Gastrocnemius medialis (tissue), 4 donors: ENCODE results near the gene ARHGAP33. TPM values are rescaled to one million over a fixed set of nuclear protein-coding genes. Genes with fewer than 3 reads are reported as not detected.

ENCODE experiments used
- ATAC-seq, 2 donors: fragments of 150-250 bp; one replicate each; pipeline ENCODE4 v1.9.1; 2016
- DNase-seq, 2 donors: peaks; one replicate each; pipeline ENCODE4 v3.0.0-alpha.2; 2019
- H3K27ac ChIP-seq, 4 donors: fragments of 200-600 bp; sonication (generic); 1 replicate in 1 of 4; 2 replicates in 3 of 4; pipeline ENCODE4 v1.5.1; 2016 to 2018; ENCODE audit warnings: mild to moderate bottlenecking in 2 of 4, moderate library complexity in 1 of 4
- H3K27me3 ChIP-seq, 3 donors: fragments of 200-600 bp; sonication (generic) in 2 of 3; 1 replicate in 1 of 3; 2 replicates in 2 of 3; pipeline versions ENCODE4 v1.5.1 to v1.6.0; 2016 to 2019; ENCODE audit warnings: mild to moderate bottlenecking in 1 of 3, moderate library complexity in 1 of 3
- H3K36me3 ChIP-seq, 2 donors: fragments of 200-600 bp; sonication (generic) in 1 of 2; one replicate each; pipeline ENCODE4 v1.5.1; 2017 to 2018
- H3K4me1 ChIP-seq, 2 donors: fragments of 200-600 bp; sonication (generic) in 1 of 2; one replicate each; pipeline ENCODE4 v1.5.1; 2016 to 2017; ENCODE audit warnings: mild to moderate bottlenecking in 2 of 2
- H3K4me3 ChIP-seq, 4 donors: fragments of 200-600 bp; sonication (generic) in 3 of 4; 1 replicate in 1 of 4; 2 replicates in 3 of 4; pipeline ENCODE4 v1.5.1; 2016 to 2019; ENCODE audit warnings: mild to moderate bottlenecking in 2 of 4
- H3K9me3 ChIP-seq, 3 donors: fragments of 200-600 bp; sonication (generic) in 2 of 3; 1 replicate in 1 of 3; 2 replicates in 2 of 3; pipeline ENCODE4 v1.5.1; 2016 to 2019
- CTCF ChIP-seq, 5 experiments: fragments of 450-650 bp in 3 of 5; fragments of 200-600 bp in 2 of 5; sonication (generic) in 2 of 5; IDR thresholded peaks in 4 of 5; conservative IDR thresholded peaks in 1 of 5; 1 replicate in 4 of 5; 2 replicates in 1 of 5; pipeline ENCODE4 v1.5.1; 2016 to 2019; ENCODE audit warnings: antibody characterized with exemption in 5 of 5, mild to moderate bottlenecking in 3 of 5, moderate library complexity in 3 of 5
- POLR2A ChIP-seq, 2 donors: fragments of 450-650 bp; IDR thresholded peaks; one replicate each; pipeline ENCODE4 v1.6.1; 2017; ENCODE audit warnings: antibody characterized with exemption in 2 of 2, mild to moderate bottlenecking in 2 of 2, moderate library complexity in 2 of 2
- in situ Hi-C, 4 donors: fragments of 200-750 bp; cut with MboI; loops; one replicate each; pipeline versions ENCODE4 v1.15.0 to v1.8.0; 2017; ENCODE audit warnings: low sequenced_read_pairs in 4 of 4
- intact Hi-C: fragments of 100-400 bp; cut with DNase I; formaldehyde crosslinking; loops from one replicate; pipeline ENCODE4 v1.15.1; 2023; ENCODE audit warnings: low total_unique reads
- total RNA-seq, 4 donors: library from RNA; depleted of rRNA; stranded (reverse); fragments of >200 nt; gene quantifications; one replicate each; pipeline versions ENCODE4 v1.1.0 to v1.2.3, GENCODE V29; 2016

The ARHGAP33 gene
- total RNA-seq, 4 donors from 2014 or later = 0.22 to 4.7 (median 2.2) TPM

GRCh38 chr19:35780717-35781116 lies 5.4 kb downstream of the ARHGAP33 start:
- H3K4me1 ChIP-seq = peaks cover 0 to 4% of the 10 kb centered on the region in 2 donors
- intact Hi-C loops = no loop called here
- H3K36me3 ChIP-seq = peaks cover 0 to 17% of the 10 kb centered on the region in 2 donors
- in situ Hi-C loops = no loop called here
- ATAC-seq (no peak), DNase-seq (no peak)
- TF ChIP-seq CTCF (IDR thresholded peaks at IDR 0.05 in 4 of 5, conservative IDR thresholded peaks at IDR 0.05 in 1 of 5) = no peak
- TF ChIP-seq POLR2A (IDR thresholded peaks at IDR 0.05) = no peak
- no peaks in the 10 kb centered on the region for H3K27me3 ChIP-seq
- H3K9me3 ChIP-seq = no peaks in the 10 kb centered on the region
- H3K27ac ChIP-seq = no peak overlapping the region
- H3K4me3 ChIP-seq = no peak overlapping the region

GRCh38 chr19:35781650-35782049 lies 6.3 kb downstream of the ARHGAP33 start:
- Histone ChIP-seq H3K4me3 (no peak overlapping the region), H3K9me3 (no peaks in the 10 kb centered on the region), H3K27me3 (no peaks in the 10 kb centered on the region), H3K36me3 (peaks cover 0 to 17% of the 10 kb centered on the region in 2 donors), H3K4me1 (no peaks in the 10 kb centered on the region), H3K27ac (no peak overlapping the region)
- intact Hi-C loops (no loop called here), in situ Hi-C loops (no loop called here)
- DNase-seq = no peak
- ATAC-seq = no peak
- TF ChIP-seq POLR2A (IDR thresholded peaks at IDR 0.05) (no peak), CTCF (IDR thresholded peaks at IDR 0.05 in 4 of 5, conservative IDR thresholded peaks at IDR 0.05 in 1 of 5) (no peak)

- intact Hi-C loops = no loop called here
- DNase-seq (no peak), ATAC-seq (no peak)
- H3K4me1 ChIP-seq = no peaks in the 10 kb centered on the region
- H3K4me3 ChIP-seq = no peak overlapping the region
- in situ Hi-C loops = no loop called here
- H3K27me3 ChIP-seq = no peaks in the 10 kb centered on the region
- no peak overlapping the region for H3K27ac ChIP-seq
- no peaks in the 10 kb centered on the region for H3K9me3 ChIP-seq
- H3K36me3 ChIP-seq = peaks cover 0 to 17% of the 10 kb centered on the region in 2 donors
- TF ChIP-seq POLR2A (IDR thresholded peaks at IDR 0.05) (no peak), CTCF (IDR thresholded peaks at IDR 0.05 in 4 of 5, conservative IDR thresholded peaks at IDR 0.05 in 1 of 5) (no peak)
Observed at GRCh38 chr19:35782589-35782988, 7.2 kb downstream of the ARHGAP33 start.

- Histone ChIP-seq H3K4me1 (no peaks in the 10 kb centered on the region), H3K27ac (no peak overlapping the region), H3K36me3 (peaks cover 0 to 17% of the 10 kb centered on the region in 2 donors), H3K4me3 (no peak overlapping the region), H3K9me3 (no peaks in the 10 kb centered on the region), H3K27me3 (no peaks in the 10 kb centered on the region)
- no peak for DNase-seq
- intact Hi-C loops = no loop called here
- TF ChIP-seq CTCF (IDR thresholded peaks at IDR 0.05 in 4 of 5, conservative IDR thresholded peaks at IDR 0.05 in 1 of 5) = no peak
- no peak for TF ChIP-seq POLR2A (IDR thresholded peaks at IDR 0.05)
- no peak for ATAC-seq
- in situ Hi-C loops = no loop called here
Observed at GRCh38 chr19:35783469-35784434, 8.4 kb downstream of the ARHGAP33 start.
